Measurements from ENCODE around the gene ANO1. TPM values are rescaled to one million over a fixed set of nuclear protein-coding genes. Genes with fewer than 3 reads are reported as not detected.

The ANO1 gene
- total RNA-seq, 6 experiments from 2014 or later = 32.1 to 292 (median 78.0) TPM

- no peak for DNase-seq
- TF ChIP-seq POLR2A (IDR thresholded peaks at IDR 0.05) (no peak), CTCF (IDR thresholded peaks at IDR 0.05) (no peak)
- Histone ChIP-seq H3K9me3 (no peaks in the 10 kb centered on the region), H3K36me3 (peaks cover 0 to 27% (median 0%) of the 10 kb centered on the region in 4 donors), H3K27ac (no peak overlapping the region), H3K4me1 (peaks cover 0 to under 1% (median 0%) of the 10 kb centered on the region in 4 donors), H3K4me3 (no peak overlapping the region), H3K27me3 (no peaks in the 10 kb centered on the region)
- 93% methylated on average over 8 of the region's 16 CpGs for WGBS (ENCODE audit: insufficient coverage, low coverage, low lambda C conversion rate, missing lambda C conversion rate)
- intact Hi-C loops (cut with DNase I) = no loop called here
- no peak for ATAC-seq
These were observed 21.6 kb downstream of the ANO1 start for GRCh38 chr11:70099578-70100279.

- Histone ChIP-seq H3K4me1 (peaks cover 0 to 5% (median 2%) of the 10 kb centered on the region in 4 donors), H3K27me3 (no peaks in the 10 kb centered on the region), H3K9me3 (no peaks in the 10 kb centered on the region), H3K36me3 (peaks cover 0 to 27% (median 0%) of the 10 kb centered on the region in 4 donors), H3K27ac (no peak overlapping the region), H3K4me3 (no peak overlapping the region)
- DNase-seq = no peak
- TF ChIP-seq POLR2A (IDR thresholded peaks at IDR 0.05) (no peak), CTCF (IDR thresholded peaks at IDR 0.05) (no peak)
- ATAC-seq = no peak
- 92% methylated on average over 8 of the region's 8 CpGs for WGBS (ENCODE audit: insufficient coverage, low coverage, low lambda C conversion rate, missing lambda C conversion rate)
- intact Hi-C loops (cut with DNase I) = no loop called here
These were observed 22.1 kb downstream of the ANO1 start for GRCh38 chr11:70100280-70100603.

- Histone ChIP-seq H3K4me1 (peaks cover 0 to 11% (median 5%) of the 10 kb centered on the region in 4 donors), H3K36me3 (peaks cover 0 to 27% (median 0%) of the 10 kb centered on the region in 4 donors), H3K27ac (no peak overlapping the region), H3K4me3 (no peak overlapping the region), H3K9me3 (no peaks in the 10 kb centered on the region), H3K27me3 (no peaks in the 10 kb centered on the region)
- WGBS (ENCODE audit: insufficient coverage, low coverage, low lambda C conversion rate, missing lambda C conversion rate) = 93% methylated on average over 6 of the region's 15 CpGs
- intact Hi-C loops (cut with DNase I) = no loop called here
- no peak for ATAC-seq
- DNase-seq = no peak
- TF ChIP-seq POLR2A (IDR thresholded peaks at IDR 0.05) (no peak), CTCF (IDR thresholded peaks at IDR 0.05) (no peak)
These were observed 22.7 kb downstream of the ANO1 start for GRCh38 chr11:70100791-70101190.

- 91% methylated on average over 14 of the region's 25 CpGs for WGBS (ENCODE audit: insufficient coverage, low coverage, low lambda C conversion rate, missing lambda C conversion rate)
- H3K9me3 ChIP-seq = no peaks in the 10 kb centered on the region
- H3K27ac ChIP-seq = no peak overlapping the region
- no peaks in the 10 kb centered on the region for H3K27me3 ChIP-seq
- no peak for TF ChIP-seq CTCF (IDR thresholded peaks at IDR 0.05)
- no peak for TF ChIP-seq POLR2A (IDR thresholded peaks at IDR 0.05)
- DNase-seq (no peak), ATAC-seq (no peak)
- peaks cover 0 to 20% (median 10%) of the 10 kb centered on the region in 4 donors for H3K4me1 ChIP-seq
- peaks cover 0 to 37% (median 0%) of the 10 kb centered on the region in 4 donors for H3K36me3 ChIP-seq
- intact Hi-C loops (cut with DNase I) = no loop called here
- no peak overlapping the region for H3K4me3 ChIP-seq
These were observed 25.3 kb downstream of the ANO1 start for GRCh38 chr11:70103256-70103975.
